ENCODE data around the gene TOMM34. TPM values are rescaled to one million over a fixed set of nuclear protein-coding genes. Genes with fewer than 3 reads are reported as not detected.
A peak's percentile ranks its signal among the peaks of the same experiment; 100 is the strongest.

Gene TOMM34
- polyA plus RNA-seq, 12 donors, result 12.1 to 19.1 (median 13.7) TPM; not detected in 1

GRCh38 chr20:44941120-44941691 lies 19.0 kb downstream of the TOMM34 start:
- no peak for DNase-seq

GRCh38 chr20:44938637-44939036 lies 21.6 kb downstream of the TOMM34 start:
- no peak for DNase-seq

- no peak for DNase-seq
These were observed 23.7 kb downstream of the TOMM34 start for GRCh38 chr20:44936510-44936909.

GRCh38 chr20:44932916-44933315 lies 27.3 kb downstream of the TOMM34 start:
- no peak for DNase-seq

- DNase-seq, result no peak
These were observed 28.3 kb downstream of the TOMM34 start for GRCh38 chr20:44931911-44932310.

- no peak for DNase-seq
These were observed 29.6 kb downstream of the TOMM34 start for GRCh38 chr20:44930517-44931168.

GRCh38 chr20:44928595-44928994 lies 31.6 kb downstream of the TOMM34 start:
- DNase-seq, result no peak

- DNase-seq, result no peak
These were observed 35.7 kb downstream of the TOMM34 start for GRCh38 chr20:44924541-44924940.

- no peak for DNase-seq
These were observed 38.8 kb downstream of the TOMM34 start for GRCh38 chr20:44921447-44921846.

- no peak for DNase-seq
These were observed 41.4 kb downstream of the TOMM34 start for GRCh38 chr20:44918761-44919160.

GRCh38 chr20:44918342-44918741 lies 41.9 kb downstream of the TOMM34 start:
- DNase-seq, result no peak

GRCh38 chr20:44917399-44917798 lies 42.8 kb downstream of the TOMM34 start:
- no peak for DNase-seq

GRCh38 chr20:44916586-44916985 lies 43.6 kb downstream of the TOMM34 start:
- DNase-seq, result no peak

- DNase-seq, result no peak
These were observed 45.3 kb downstream of the TOMM34 start for GRCh38 chr20:44914924-44915323.

GRCh38 chr20:44912189-44912588 lies 48.0 kb downstream of the TOMM34 start:
- DNase-seq, result no peak

GRCh38 chr20:44911264-44911921 lies 48.8 kb downstream of the TOMM34 start:
- no peak for DNase-seq

GRCh38 chr20:44910690-44911262 lies 49.4 kb downstream of the TOMM34 start:
- no peak for DNase-seq

GRCh38 chr20:44909872-44910689 lies 50.1 kb downstream of the TOMM34 start, which contains the start of gene PABPC1L:
PABPC1L (plus strand) TSS chr20:44910060; CDS start chr20:44910144, 84 bp downstream.
- DNase-seq, result peak; percentile 39

- DNase-seq, result no peak
These were observed 51.0 kb downstream of the TOMM34 start for GRCh38 chr20:44908987-44909871.

- DNase-seq, result no peak
These were observed 55.8 kb downstream of the TOMM34 start for GRCh38 chr20:44904377-44904776.

GRCh38 chr20:44901974-44902373 lies 58.2 kb downstream of the TOMM34 start:
- DNase-seq, result no peak
